SHP77 (cell line): Measurements from ENCODE around the gene AQP12B.
A peak's percentile ranks its signal among the peaks of the same experiment; 100 is the strongest.

Source experiments
- DNase-seq, 2 experiments: peaks; one replicate each; lab custom pipeline; 2025; lab: John Stamatoyannopoulos, UW

The AQP12B gene

GRCh38 chr2:240632306-240632721 lies 50.4 kb downstream of the AQP12B start:
- DNase-seq, result no peak

DNA sequence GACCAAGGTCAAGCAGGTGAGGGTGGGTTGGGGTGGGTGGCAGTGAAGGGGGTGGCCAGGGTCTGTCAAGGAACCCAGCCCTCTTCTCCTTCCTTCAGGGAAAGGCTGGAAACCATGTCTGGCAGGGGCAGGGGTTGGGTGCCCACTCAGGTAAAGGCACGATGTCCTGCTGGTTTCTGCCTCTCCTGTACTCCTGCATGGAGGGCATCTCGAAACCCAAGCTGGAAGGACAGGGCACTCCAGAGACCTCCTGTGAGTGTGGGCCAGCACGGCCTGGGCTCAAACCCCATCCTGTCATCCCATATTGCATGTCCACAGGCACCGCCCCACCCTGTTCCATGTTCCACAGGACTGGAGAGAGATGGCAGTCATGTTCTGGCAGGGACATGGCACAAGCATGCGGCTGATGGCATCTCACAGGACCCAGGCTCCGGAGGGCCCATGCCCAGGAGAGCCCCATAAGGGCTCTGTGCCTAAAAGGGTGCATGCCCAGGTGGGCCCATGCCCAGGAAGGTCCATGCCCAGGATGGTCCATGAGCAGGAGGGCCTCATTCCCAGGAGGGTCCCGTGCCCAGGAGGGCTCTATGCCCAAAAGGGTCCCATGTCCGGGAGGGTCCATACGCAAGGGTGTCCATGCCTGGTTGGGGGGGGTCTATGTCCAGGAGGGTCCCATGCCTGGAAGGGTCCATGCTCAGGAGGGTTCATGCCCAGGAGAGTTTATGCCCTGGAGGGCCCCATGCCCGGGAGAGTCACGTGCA lies 51.0 kb downstream of the AQP12B start:
- no peak for DNase-seq

GRCh38 chr2:240630771-240631547 lies 51.7 kb downstream of the AQP12B start:
- DNase-seq, result no peak

DNA sequence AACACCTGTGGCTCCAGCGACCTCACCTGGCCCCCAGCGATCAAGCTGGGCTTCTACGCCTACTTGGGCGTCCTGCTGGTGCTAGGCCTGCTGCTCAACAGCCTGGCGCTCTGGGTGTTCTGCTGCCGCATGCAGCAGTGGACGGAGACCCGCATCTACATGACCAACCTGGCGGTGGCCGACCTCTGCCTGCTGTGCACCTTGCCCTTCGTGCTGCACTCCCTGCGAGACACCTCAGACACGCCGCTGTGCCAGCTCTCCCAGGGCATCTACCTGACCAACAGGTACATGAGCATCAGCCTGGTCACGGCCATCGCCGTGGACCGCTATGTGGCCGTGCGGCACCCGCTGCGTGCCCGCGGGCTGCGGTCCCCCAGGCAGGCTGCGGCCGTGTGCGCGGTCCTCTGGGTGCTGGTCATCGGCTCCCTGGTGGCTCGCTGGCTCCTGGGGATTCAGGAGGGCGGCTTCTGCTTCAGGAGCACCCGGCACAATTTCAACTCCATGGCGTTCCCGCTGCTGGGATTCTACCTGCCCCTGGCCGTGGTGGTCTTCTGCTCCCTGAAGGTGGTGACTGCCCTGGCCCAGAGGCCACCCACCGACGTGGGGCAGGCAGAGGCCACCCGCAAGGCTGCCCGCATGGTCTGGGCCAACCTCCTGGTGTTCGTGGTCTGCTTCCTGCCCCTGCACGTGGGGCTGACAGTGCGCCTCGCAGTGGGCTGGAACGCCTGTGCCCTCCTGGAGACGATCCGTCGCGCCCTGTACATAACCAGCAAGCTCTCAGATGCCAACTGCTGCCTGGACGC lies 52.5 kb downstream of the AQP12B start:
- DNase-seq, result no peak

GRCh38 chr2:240629619-240629967 lies 53.1 kb downstream of the AQP12B start:
- DNase-seq, result no peak

GRCh38 chr2:240628808-240629618 lies 53.7 kb downstream of the AQP12B start:
- peak; percentile 39 to 52 for DNase-seq

GRCh38 chr2:240628507-240628807 lies 54.2 kb downstream of the AQP12B start:
- no peak for DNase-seq

DNA sequence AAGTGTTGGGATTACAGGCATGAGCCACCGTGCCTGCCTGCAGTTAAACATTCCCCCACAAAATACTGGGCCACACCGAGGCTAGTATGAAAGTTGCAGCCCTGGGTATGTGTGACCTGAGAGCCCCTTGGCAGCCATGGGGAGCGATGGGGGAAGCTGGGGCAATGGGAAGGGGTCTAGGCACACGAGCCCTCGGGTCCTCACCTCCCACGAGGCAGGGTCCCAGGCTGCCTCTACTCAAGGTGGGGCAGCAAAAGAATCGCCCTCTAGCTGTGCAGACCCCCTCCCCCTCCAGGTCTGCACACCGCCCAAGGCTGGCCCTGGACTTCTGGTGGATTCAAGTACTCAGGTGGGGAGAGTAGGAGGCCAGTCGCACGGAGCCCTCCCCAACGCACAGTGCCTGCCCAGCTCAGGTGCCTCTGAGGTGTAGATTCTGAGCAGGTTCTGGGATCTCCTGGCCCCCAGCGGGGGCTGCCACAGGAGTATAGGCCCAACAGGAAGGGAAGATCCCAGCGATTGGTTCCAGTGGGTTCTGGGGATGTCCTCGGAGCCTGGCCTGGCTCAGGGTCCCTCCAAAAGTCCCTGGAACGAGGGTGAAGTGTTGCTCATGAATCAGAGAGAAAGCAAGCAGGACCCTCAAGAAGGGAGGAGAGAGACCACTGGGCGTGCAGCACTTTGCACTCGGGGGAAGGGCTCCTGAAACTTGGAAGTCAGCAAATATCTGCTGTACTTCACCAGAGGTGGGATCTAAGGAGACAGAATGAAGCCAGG lies 54.8 kb downstream of the AQP12B start:
- DNase-seq, result no peak

DNA sequence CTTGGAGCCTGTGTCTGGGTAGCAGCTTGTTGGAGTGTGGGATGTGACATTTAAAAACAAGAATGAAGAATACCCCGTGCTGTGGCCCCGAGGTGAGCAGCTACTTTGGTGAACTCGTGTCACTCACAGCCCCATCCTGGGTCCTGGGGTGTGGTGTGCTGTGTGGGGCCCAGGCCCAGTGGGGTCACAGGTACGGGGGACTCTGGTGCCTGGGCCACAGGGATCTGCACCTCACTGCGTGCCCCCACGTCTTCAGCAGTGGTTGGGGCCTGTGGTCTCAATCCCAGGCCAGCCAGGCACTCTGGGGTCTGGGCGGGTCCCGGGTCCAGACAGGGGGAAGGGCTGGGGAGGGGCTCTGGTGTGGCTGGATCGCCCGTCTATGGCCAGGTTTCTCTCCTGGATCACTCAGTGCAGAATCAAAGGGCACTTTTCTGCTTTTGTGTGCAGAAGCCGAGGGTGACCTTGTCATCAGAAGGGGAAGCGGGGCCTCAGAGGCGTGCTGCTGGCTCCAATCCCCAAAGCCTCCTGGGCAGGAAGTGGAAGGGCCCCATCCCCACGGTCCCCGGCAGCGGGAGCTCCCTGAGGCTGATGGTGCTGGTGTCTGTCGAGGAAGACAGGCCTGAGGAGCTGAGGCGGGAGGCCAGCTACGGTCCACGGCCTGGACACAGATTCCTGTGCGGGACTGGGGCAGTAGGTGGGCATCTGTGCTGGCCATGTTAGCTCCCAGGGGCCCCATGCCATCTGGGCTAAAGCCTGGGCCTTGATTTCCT lies 56.0 kb downstream of the AQP12B start:
- DNase-seq, result no peak
